Hippocampal formation (tissue), 2 donors: ENCODE measurements around the gene P2RX4.
"Not testable (repeated sequence)": the region's sequence is repeated elsewhere in the genome, so short reads cannot be mapped to it uniquely, and the experiment has no call there.

Source experiments
- DNase-seq, 2 donors: peaks; one replicate each; lab custom pipeline; 2025; lab: John Stamatoyannopoulos, UW

Gene P2RX4

DNA sequence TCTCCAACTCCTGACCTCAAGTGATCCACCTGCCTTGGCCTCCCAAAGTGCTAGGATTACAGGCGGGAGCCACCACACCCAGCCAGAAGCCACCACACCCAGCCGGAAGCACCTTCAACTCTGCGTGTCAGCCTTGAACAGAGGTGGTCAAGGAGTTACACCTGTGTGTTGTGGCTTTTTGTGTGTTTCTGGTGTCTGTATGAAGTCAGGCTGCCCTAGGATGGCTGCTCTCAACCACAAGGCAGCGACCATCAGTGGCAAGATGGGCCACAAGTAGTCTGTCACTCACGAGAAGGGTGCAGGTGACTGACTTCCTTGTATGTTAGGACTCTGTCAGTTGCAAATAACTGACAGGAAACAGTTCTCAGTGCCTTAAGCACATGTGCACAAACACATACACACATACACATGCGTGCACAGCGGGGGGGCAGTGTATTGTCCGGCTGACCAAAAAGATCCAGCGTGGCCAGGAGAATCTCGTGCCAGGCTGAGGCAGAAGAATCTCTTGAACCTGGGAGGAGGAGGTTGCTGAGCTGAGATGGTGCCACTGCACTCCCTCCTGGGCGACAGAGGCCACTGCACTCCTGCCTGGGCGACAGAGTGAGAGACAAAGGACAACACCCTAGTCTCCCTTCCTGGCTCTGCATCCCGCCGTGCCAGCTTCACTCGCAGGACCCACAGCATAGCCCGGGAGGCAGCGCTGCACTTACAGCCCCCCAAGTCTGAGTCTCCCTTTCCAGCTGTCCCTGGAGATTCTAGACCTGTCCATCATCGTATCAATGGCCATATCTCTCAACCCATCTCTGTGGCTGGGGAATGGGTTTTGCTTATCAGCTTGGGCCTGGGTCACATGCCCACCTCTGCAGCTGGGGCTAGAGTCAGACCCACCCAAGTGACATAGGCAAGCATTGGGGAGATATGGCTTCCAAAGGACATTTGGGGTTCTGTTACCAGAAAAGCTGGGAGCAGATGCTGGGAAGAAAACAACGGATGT lies 13.7 kb downstream of the P2RX4 start:
- no peak for DNase-seq

DNA sequence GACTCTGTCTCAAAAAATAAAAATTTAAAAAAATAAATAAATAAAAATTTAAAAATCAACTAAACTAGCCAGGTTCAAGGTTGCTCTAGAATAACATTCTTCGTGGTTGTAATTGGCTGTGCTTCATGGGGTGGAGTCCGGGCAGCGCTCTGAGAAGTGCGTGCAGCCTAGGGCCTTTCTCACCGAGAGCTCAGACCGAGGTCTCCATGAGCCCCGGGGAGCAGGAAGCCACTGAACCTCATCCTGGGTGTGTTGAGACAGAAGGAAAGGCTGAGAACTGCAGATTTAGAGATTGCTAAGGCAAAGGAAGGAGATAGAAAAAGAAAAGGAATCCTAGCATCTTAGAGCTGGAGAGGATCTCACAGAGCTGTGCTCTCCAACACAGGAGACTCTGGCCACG lies 14.7 kb downstream of the P2RX4 start:
- DNase-seq: no peak

DNA sequence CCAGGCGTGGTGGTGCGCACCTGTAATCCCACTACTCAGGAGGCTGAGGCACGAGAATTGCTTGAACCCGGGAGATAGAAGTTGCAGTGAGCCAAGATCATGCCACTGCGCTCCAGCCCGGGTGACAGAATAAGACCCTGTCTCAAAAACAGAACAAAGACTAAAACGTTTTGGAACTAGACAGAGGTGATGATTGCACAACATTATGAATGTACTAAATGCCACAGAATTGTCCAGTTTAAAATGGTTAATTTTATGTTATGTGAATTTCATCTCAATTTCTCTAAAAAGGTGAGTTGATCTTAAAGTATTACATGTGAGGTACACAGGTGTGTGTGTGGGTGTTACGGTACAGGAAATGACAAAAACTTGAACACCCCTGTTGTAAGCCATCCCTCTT lies 16.5 kb downstream of the P2RX4 start:
- DNase-seq: no peak

DNA sequence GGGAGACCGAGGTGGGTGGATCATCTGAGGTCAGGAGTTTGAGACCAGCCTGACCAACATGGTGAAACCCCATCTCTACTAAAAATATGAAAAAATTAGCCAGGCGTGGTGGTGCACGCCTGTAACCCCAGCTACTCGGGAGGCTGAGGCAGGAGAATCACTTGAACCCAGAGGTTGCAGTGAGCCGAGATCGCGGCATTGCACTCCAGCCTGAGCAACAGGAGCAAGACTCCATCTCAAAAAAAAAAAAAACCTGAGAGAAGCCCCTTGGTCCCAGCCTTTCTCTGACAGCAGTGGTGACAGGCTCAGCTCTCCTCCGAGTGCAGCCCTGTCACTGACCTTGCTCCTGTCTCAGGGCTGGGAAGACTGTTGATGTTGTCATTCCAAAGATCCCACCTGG lies 16.9 kb downstream of the P2RX4 start:
- DNase-seq: not testable (repeated sequence)

DNA sequence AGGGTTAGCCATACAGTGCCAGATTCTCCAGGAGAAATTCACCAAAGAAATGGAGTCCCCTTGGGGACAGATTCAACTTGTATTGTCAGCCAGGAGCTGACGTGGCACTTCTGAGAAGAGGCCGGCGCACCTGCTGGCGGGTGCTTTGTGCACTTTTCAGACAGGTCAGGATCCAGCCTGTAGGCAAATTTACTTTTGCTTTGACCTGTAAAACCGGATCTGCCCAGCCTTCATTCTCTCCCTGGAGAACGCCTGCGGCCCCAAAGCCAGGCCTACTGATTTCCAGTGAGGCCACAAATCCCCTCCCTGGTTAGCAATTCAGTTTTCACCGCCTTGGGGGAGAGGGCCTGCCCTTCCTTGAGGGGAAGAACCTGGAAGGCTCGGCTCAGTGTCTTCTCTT lies 17.4 kb downstream of the P2RX4 start:
- no peak for DNase-seq

GRCh38 chr12:121228919-121229665 lies 19.2 kb downstream of the P2RX4 start:
- DNase-seq: no peak

DNA sequence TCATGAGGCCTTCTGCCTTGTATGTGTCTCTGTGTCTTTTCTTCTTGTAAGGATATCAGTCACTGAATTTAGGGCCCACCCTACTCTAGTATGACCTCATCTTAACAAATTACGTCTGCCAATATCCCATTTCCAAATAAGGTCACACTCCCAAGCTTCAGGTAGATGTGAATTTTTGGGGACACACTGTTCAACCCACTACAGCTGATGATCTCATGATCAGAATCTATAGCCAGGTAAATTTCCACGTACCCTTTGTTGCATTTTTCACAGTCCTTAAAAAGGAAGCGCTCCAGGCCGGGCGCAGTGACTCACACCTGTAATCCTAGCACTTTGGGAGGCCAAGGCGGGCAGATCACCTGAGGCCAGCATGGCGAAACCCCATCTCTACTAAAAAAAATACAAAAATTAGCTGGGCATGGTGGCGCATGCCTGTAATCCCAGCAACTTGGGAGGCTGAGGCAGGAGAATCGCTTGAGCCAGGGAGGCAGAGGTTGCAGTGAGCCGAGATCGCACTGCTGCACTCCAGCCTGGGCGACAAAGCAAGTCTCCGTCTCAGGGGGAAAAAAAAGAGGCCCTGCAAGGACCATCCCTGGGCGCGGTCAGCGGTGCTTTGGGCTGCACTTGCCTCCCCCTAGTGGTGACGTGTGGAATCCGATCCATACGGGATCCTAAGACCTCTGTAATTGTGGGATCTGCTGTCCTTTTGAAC lies 20.1 kb downstream of the P2RX4 start:
- peak; percentile 17 to 61 for DNase-seq

DNA sequence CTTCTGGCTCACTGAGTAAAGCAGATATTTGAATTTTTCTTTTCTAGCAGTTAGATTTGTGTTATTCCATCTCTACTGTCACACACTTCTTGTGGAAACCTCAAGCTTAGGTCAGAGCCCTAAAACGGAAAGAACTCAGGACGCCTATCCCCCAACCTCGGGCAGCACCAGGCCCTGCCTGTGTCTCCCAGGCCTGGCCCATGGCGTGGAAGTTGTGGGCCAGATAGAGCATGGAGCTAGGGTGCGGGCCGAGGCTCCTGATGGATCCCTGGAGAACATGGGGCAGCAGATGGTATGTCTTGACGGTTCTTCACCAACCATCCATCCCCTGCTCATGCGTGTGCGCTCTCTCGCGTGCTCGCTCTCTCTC lies 20.6 kb downstream of the P2RX4 start:
- DNase-seq: no peak

- no peak for DNase-seq
These were observed 22.2 kb downstream of the P2RX4 start for GRCh38 chr12:121232163-121232562.

- DNase-seq: no peak
These were observed 23.2 kb downstream of the P2RX4 start for GRCh38 chr12:121232977-121233627.

GRCh38 chr12:121233628-121234020 lies 23.7 kb downstream of the P2RX4 start:
- DNase-seq: no peak

- no peak for DNase-seq
These were observed 26.8 kb downstream of the P2RX4 start for GRCh38 chr12:121236776-121237175.

- no peak for DNase-seq
These were observed 27.5 kb downstream of the P2RX4 start for GRCh38 chr12:121237415-121237814.

DNA sequence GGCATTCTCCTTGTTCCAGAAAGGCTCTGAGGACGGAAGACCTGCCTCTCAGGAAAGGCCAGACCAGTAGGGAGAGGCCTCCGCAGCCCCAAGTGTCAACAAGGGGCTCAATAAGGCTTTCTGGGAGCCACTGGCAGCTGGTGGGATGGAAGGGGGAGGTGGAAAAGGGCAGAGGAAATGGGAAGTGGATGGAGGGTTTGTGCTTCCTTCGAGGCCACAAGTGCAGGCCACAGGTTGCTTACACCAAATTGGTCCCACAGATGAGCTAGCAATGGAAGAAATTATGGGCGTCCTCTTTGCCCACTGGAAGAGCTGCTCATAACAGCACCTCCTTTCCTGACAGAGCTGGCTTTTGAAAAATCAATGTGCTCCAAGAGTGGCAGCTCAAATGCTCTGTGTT lies 28.2 kb downstream of the P2RX4 start:
- DNase-seq: no peak

DNA sequence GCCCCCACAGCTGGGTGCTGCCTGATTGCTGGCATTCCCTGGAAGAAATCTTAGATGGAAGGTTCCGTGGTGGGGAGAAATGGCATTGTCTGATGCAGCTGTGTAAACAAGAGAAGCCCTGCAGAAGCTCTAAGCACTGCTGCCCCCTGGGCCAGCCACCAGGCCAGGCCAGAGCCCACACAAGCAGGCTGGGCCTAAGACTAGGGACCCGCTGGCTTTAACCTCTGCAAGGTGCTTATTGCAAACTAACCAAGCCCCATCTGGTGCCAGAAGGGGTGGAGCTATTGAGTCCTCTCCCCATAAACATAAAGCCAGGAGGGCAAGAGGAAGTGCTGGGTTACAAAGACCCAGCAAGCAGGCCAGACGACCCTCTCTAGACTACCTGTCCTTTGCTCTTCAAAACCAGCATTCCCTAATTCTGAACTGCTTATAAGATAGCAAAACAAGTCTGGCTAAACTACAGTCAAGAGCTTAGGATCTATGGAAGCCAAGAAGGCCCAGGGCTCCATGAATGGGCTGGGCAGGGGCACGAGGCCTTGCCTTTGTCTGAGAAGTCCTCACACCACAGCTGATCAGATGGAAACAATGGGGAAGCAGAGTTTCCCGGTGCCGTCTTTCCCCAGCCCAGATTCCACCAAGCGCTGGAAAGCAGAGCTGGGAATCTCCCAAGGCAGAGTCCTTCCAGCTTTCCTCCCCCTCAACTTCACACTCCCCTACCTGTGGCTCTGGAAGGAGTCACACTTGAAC lies 28.8 kb downstream of the P2RX4 start:
- DNase-seq: no peak

GRCh38 chr12:121239351-121240061 lies 29.6 kb downstream of the P2RX4 start:
- no peak for DNase-seq

- no peak for DNase-seq
These were observed 30.1 kb downstream of the P2RX4 start for GRCh38 chr12:121240062-121240420.

DNA sequence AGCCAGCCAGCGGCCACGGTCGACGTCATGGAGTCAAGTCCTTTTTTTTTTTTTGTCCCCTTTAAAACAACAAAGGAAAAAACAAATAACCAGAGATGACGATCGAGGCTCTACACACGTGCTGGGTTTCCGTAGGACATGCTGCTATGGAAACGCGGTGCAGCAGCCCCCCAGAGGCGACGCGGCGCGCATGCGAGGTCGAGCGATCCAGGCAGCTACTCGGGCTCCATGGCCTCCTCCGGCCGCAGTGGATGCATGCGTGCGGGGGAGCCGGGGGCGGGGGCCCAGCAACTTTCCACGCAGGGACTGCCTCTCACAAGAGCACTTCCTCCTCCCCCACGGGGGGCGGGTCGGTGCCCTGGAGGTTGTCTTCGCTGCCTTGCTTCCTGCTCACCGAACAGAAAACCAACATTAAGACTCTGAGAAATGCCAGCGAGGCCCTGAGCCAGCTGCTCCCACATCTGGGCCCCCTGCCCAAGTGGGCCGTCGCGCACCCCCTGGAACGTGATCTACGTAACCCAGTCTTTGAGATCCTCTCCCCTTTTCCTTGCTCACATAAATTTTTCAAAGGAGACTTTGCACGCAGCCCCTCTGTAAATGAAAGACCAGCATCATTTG lies 30.7 kb downstream of the P2RX4 start:
- no peak for DNase-seq

DNA sequence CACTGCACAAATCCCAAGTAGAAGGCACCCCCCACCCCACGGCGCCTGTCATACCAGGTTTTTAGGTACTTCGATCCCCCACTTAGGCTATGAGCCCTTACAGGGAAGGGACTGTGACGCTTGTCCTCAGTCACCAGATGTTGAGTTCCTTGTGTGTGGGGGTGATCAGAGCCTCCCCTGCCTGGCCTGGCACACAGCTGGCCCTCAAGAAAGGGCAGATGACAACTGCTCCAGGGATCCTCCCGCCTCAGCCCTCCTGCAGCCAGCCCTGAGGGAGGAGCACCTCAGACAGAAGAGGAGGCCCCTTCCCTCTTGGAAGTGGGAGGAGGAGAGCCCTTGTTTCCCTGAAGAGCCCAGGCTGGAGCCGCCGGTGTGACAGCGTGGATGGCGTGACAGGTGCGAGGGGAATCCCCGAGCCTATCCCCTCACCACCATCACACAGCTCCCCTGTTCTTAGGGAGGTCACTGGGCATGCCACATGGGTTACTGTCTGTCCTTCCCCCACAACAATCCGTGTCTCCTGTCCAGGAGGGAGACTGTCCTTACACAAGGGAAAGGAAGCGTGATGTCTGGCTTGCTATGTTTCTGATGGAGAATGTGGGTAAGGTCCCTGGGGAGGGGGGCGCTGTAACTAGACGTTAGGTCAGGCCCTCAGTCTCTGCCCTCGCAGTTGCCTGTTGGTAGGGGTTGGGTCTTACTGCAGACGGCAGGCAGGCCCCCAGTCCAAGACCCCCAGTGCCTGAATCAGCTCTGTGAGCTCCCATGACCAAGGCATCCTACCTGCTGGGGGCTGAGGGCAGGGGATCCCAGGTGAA lies 31.4 kb downstream of the P2RX4 start:
- no peak for DNase-seq
